Psoas muscle (tissue), 8 donors: ENCODE results near the gene FBXO44. TPM values are rescaled to one million over a fixed set of nuclear protein-coding genes. Genes with fewer than 3 reads are reported as not detected.

Source experiments
- ATAC-seq, 4 donors: fragments of 200-7000 bp; cut with Tn5 transposase; one replicate each; pipeline ENCODE4 v1.9.1; 2020; ENCODE audit warnings: moderate library complexity in 3 of 4, mild to moderate bottlenecking in 2 of 4
- DNase-seq, 2 donors: peaks; one replicate each; pipeline ENCODE4 v3.0.0-alpha.2; 2020
- H3K27ac ChIP-seq: fragments of 200-600 bp; one replicate; pipeline ENCODE4 v1.8.0; 2022
- H3K27me3 ChIP-seq, 3 donors: fragments of 200-600 bp in 1 of 3; one replicate each; pipeline versions ENCODE4 v1.6.1 to v1.8.0; 2013 to 2022; ENCODE audit warnings: low read length in 2 of 3, mild to moderate bottlenecking in 2 of 3, moderate library complexity in 1 of 3; ENCODE audit not compliant: insufficient read depth in 3 of 3
- H3K36me3 ChIP-seq, 2 donors: fragments of 200-600 bp in 1 of 2; one replicate each; pipeline versions ENCODE4 v1.6.1 to v1.8.0; 2013 to 2022; ENCODE audit warnings: low read depth in 1 of 2, mild to moderate bottlenecking in 1 of 2, moderate library complexity in 1 of 2; ENCODE audit not compliant: insufficient read depth in 1 of 2
- H3K4me1 ChIP-seq: fragments of 200-600 bp; one replicate; pipeline ENCODE4 v1.8.0; 2022
- H3K4me3 ChIP-seq: fragments of 200-600 bp; one replicate; pipeline ENCODE4 v1.8.0; 2022; ENCODE audit warnings: mild to moderate bottlenecking
- H3K9me3 ChIP-seq: fragments of 200-600 bp; one replicate; pipeline ENCODE4 v1.8.0; 2022
- CTCF ChIP-seq: fragments of 200-600 bp; IDR thresholded peaks from one replicate; pipeline ENCODE4 v1.8.0; 2022; ENCODE audit warnings: antibody characterized with exemption
- WGBS, 3 donors: extraction: QIAGEN DNeasy Blood & Tissue Kit; methylation state at CpG; one replicate each; pipeline versions ENCODE4 v1.1.6 to v1.1.7; 2013; 5-methylcytosine and 5-hydroxymethylcytosine counted together
- intact Hi-C, 2 donors: fragments of 100-400 bp; cut with DNase I; formaldehyde crosslinking; loops; one replicate each; pipeline versions ENCODE4 v1.11.0 to v1.14.2; 2022
- polyA plus RNA-seq, 3 donors: library from polyadenylated mRNA; stranded (reverse); fragments of 200-250 nt; gene quantifications; one replicate each; pipeline ENCODE4 v1.2.3, GENCODE V29; 2013
- total RNA-seq, 4 donors: library from RNA; stranded (reverse); fragmentation: NEBNext Ultra II Directional in 2 of 4; extraction: Animal tissue kit (Norgen Biotek cat#: 25700) in 2 of 4; gene quantifications; one replicate each; pipeline versions ENCODE4 v1.2.1 to v1.2.4, GENCODE V29; 2021 to 2023
- donor health status: healthy with polysubstance abuse.
- donor health status: DM: no; HTN: no; CAD: no; lungs with moderate emphysema.
- donor health status: Bipolar disorder and iron deficiency.
- donor health status: healthy.
- donor health status: DM: yes; HTN: yes; CAD: no.
- donor health status: DM: no; HTN: no; CAD: no.
- donor health status: DM: no; HTN: no; CAD: no.
- donor health status: DM: yes; HTN: yes; CAD: no.

The FBXO44 gene
- total and polyA plus RNA-seq, 7 donors, result 2.9 to 8.4 (median 4.5) TPM

GRCh38 chr1:11682799-11683198, 28.1 kb downstream of the FBXO44 start:
- WGBS, 3 donors, result 35 to 50% (median 42%) methylated on average over 1 of the region's 1 CpG
- Histone ChIP-seq H3K4me1 (peaks cover 7% of the 10 kb centered on the region), H3K27me3 (no peaks in the 10 kb centered on the region), H3K4me3 (no peak overlapping the region), H3K27ac (no peak overlapping the region), H3K9me3 (no peaks in the 10 kb centered on the region), H3K36me3 (no peaks in the 10 kb centered on the region)
- intact Hi-C loops, result no loop called here
- no peak for DNase-seq
- no peak for TF ChIP-seq CTCF
- ATAC-seq, result no peak

GRCh38 chr1:11684070-11684469, 29.4 kb downstream of the FBXO44 start:
- Histone ChIP-seq H3K9me3 (no peaks in the 10 kb centered on the region), H3K27ac (no peak overlapping the region), H3K4me1 (peaks cover 7% of the 10 kb centered on the region), H3K27me3 (no peaks in the 10 kb centered on the region), H3K4me3 (no peak overlapping the region), H3K36me3 (no peaks in the 10 kb centered on the region)
- ATAC-seq (no peak), DNase-seq (no peak)
- TF ChIP-seq CTCF, result no peak
- intact Hi-C loops, result no loop called here
- 60 to 75% (median 61%) methylated on average over 7 of the region's 7 CpGs for WGBS, 3 donors

GRCh38 chr1:11685210-11685752, 30.6 kb downstream of the FBXO44 start:
- no peak overlapping the region for H3K27ac ChIP-seq
- ATAC-seq (no peak), DNase-seq (no peak)
- no peak overlapping the region for H3K4me3 ChIP-seq
- no peaks in the 10 kb centered on the region for H3K36me3 ChIP-seq
- H3K9me3 ChIP-seq, result no peaks in the 10 kb centered on the region
- intact Hi-C loops, result no loop called here
- H3K27me3 ChIP-seq, result peaks cover 0 to 10% (median 0%) of the 10 kb centered on the region in 3 donors
- WGBS, 3 donors, result 90% methylated on average over 7 of the region's 7 CpGs
- no peak for TF ChIP-seq CTCF
- no peaks in the 10 kb centered on the region for H3K4me1 ChIP-seq

GRCh38 chr1:11688506-11688905, 33.8 kb downstream of the FBXO44 start:
- no peaks in the 10 kb centered on the region for H3K9me3 ChIP-seq
- DNase-seq (no peak), ATAC-seq (no peak)
- no peak overlapping the region for H3K27ac ChIP-seq
- peaks cover 0 to 40% (median 23%) of the 10 kb centered on the region in 3 donors for H3K27me3 ChIP-seq
- TF ChIP-seq CTCF, result no peak
- intact Hi-C loops, result no loop called here
- no peaks in the 10 kb centered on the region for H3K4me1 ChIP-seq
- 91 to 99% (median 96%) methylated on average over 4 of the region's 4 CpGs for WGBS, 3 donors
- no peak overlapping the region for H3K4me3 ChIP-seq
- H3K36me3 ChIP-seq, result no peaks in the 10 kb centered on the region
